ENCODE data around the gene FAM78A. TPM values are rescaled to one million over a fixed set of nuclear protein-coding genes. Genes with fewer than 3 reads are reported as not detected.
"Not testable (repeated sequence)": the region's sequence is repeated elsewhere in the genome, so short reads cannot be mapped to it uniquely, and the experiment has no call there.

Gene FAM78A
- total RNA-seq, 1 donor from 2014 or later = 14.9 TPM

DNA sequence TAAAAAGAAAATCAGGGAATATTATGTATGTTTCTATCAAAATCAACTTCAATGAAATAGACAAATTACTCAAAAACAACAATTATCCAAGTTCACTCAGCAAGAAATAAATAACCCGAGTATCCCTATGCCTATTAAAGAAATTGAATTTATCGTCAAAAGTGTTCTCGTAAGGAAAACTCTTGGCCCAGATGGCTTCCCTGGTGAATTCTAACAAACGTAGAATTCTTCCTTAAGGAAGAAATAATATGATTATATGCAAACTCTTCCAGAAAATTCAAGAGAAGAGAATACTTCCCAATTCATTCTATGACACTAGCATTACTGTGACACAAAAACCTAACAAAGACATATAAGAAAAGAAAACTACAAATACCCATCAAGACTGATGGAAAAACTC is 29.7 kb downstream of the FAM78A start:
- H3K9me3 Mint-ChIP-seq (ENCODE audit: unreplicated experiment) = peaks cover 2% of the 10 kb centered on the region
- H3K4me1 Mint-ChIP-seq (ENCODE audit: low read depth, unreplicated experiment) = peaks cover 2% of the 10 kb centered on the region
- no peak overlapping the region for H3K4me3 Mint-ChIP-seq (ENCODE audit: unreplicated experiment)
- peaks cover 9% of the 10 kb centered on the region for H3K36me3 Mint-ChIP-seq (ENCODE audit: unreplicated experiment)
- no peaks in the 10 kb centered on the region for H3K27me3 Mint-ChIP-seq (ENCODE audit: unreplicated experiment)
- TF ChIP-seq, protein P1, sequence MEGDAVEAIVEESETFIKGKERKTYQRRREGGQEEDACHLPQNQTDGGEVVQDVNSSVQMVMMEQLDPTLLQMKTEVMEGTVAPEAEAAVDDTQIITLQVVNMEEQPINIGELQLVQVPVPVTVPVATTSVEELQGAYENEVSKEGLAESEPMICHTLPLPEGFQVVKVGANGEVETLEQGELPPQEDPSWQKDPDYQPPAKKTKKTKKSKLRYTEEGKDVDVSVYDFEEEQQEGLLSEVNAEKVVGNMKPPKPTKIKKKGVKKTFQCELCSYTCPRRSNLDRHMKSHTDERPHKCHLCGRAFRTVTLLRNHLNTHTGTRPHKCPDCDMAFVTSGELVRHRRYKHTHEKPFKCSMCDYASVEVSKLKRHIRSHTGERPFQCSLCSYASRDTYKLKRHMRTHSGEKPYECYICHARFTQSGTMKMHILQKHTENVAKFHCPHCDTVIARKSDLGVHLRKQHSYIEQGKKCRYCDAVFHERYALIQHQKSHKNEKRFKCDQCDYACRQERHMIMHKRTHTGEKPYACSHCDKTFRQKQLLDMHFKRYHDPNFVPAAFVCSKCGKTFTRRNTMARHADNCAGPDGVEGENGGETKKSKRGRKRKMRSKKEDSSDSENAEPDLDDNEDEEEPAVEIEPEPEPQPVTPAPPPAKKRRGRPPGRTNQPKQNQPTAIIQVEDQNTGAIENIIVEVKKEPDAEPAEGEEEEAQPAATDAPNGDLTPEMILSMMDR (IDR thresholded peaks at IDR 0.05; ENCODE audit: partially characterized antibody, unreplicated experiment) = no peak
- DNase-seq = no peak
- H3K27ac Mint-ChIP-seq (ENCODE audit: unreplicated experiment) = no peak overlapping the region

DNA sequence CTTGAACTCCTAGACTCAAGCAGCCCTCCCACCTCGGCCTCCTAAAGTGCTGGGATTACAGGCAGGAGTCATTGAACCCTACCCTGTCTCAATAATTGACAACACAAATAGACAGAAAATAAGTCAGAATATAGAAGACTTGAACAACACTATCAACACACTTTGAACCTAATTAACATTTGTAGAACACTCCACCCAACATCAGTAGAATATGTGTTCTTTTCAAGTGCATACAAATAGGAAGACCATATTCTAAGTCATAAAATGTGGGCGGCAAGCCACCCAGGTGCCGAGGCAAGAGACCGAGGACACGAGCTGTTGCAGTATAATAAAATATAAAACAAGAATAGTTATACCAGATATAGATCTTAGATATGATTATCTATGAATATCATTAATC is 32.0 kb downstream of the FAM78A start:
- DNase-seq; H3K27me3 Mint-ChIP-seq (ENCODE audit: unreplicated experiment); H3K4me1 Mint-ChIP-seq (ENCODE audit: low read depth, unreplicated experiment); H3K4me3 Mint-ChIP-seq (ENCODE audit: unreplicated experiment); H3K36me3 Mint-ChIP-seq (ENCODE audit: unreplicated experiment); H3K9me3 Mint-ChIP-seq (ENCODE audit: unreplicated experiment); H3K27ac Mint-ChIP-seq (ENCODE audit: unreplicated experiment): not testable (repeated sequence)

DNA sequence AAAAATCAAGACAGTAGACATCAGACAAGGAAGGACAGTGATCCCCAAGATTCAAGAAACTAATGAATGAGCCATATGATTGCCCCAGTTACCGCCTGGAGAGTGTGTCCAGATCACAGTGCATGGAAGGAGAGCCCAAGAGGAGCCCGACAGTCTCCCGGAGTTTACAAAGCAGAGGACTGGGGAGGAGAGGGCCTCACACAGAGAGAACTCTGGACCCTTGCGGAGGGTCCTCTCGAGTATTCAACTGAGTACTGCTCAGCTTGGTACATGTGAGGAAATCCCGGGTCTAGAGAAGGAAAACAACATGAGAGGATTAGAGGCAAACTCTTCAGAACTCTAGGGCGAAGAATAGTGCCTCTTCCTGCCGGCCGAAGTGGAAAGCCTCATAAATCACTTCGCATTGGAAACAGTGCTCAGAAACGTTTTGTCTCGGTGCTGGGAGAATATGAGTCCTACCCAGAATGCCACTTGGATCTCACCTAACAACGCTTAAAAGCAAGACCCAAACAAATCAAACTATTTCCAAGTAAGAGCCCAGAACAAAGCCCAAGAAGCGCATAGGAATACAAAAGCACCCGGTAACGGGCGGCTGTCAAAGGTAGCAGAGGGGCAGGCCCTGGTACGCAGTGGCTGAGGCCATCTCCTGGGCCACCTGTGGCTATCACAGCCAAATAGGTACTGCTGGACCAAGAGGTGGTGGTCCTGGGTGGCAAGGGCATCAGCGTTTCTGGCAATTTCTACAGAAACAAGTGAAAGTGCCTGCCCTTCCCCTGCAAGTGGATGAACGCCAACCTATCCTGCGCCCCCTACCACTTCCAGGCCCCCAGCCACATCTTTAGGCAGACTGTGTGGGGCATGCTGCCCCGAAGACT is 36.0 kb downstream of the FAM78A start:
- TF ChIP-seq, protein P1 (IDR thresholded peaks at IDR 0.05; ENCODE audit: partially characterized antibody, unreplicated experiment) = no peak
- Mint-ChIP-seq H3K27ac (ENCODE audit: unreplicated experiment) (peak overlapping the region; percentile 35), H3K27me3 (ENCODE audit: unreplicated experiment) (peaks cover 5% of the 10 kb centered on the region), H3K9me3 (ENCODE audit: unreplicated experiment) (peaks cover 5% of the 10 kb centered on the region), H3K4me3 (ENCODE audit: unreplicated experiment) (peak overlapping the region; percentile 6), H3K4me1 (ENCODE audit: low read depth, unreplicated experiment) (peaks cover 27% of the 10 kb centered on the region), H3K36me3 (ENCODE audit: unreplicated experiment) (peaks cover 6% of the 10 kb centered on the region)
- DNase-seq = no peak

DNA sequence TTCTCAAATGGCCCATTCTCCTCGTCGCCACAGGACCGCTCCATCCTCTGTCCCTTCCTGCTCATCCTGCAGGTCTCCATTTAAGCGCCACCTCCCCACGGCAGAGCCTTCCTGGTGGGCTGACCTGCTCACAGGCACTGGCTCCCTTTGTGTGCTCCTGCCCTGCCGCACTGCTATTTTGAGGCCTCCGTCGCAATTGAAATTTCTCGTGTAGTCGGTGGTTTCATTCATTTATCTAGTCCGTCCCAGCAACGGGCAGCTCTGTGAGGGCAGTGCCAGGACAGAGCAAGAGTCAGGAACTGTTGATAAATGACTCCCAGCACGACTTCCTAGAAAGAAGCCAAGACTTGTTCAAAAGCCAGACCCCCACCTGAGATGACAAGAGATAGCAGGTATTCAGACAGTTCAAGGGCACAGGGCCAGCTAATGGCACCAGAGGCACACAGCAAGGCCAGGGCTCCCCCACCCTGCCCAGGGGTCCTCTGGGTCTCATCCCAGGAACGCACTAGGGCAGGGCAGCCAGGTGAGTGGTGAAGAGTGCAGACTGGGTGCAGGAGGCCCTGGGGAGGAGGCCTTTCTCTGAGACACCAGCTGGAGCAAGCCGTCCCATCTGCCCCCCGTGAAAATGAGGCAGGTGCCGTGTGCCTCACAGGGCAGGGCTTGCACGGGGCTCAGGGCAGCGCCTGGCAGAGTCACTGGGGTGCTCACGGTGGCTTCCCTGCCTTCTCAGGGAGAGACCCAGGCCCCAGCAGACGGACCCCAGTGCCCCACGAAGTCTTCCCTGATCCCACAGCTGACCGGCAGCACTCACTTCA is 36.9 kb downstream of the FAM78A start:
- TF ChIP-seq, protein P1 (IDR thresholded peaks at IDR 0.05; ENCODE audit: partially characterized antibody, unreplicated experiment) = no peak
- DNase-seq = no peak
- Mint-ChIP-seq H3K27ac (ENCODE audit: unreplicated experiment) (peak overlapping the region; percentile 98), H3K4me3 (ENCODE audit: unreplicated experiment) (peak overlapping the region; percentile 67), H3K36me3 (ENCODE audit: unreplicated experiment) (peaks cover 5% of the 10 kb centered on the region), H3K9me3 (ENCODE audit: unreplicated experiment) (peaks cover 5% of the 10 kb centered on the region), H3K27me3 (ENCODE audit: unreplicated experiment) (peaks cover 5% of the 10 kb centered on the region), H3K4me1 (ENCODE audit: low read depth, unreplicated experiment) (peaks cover 27% of the 10 kb centered on the region)

DNA sequence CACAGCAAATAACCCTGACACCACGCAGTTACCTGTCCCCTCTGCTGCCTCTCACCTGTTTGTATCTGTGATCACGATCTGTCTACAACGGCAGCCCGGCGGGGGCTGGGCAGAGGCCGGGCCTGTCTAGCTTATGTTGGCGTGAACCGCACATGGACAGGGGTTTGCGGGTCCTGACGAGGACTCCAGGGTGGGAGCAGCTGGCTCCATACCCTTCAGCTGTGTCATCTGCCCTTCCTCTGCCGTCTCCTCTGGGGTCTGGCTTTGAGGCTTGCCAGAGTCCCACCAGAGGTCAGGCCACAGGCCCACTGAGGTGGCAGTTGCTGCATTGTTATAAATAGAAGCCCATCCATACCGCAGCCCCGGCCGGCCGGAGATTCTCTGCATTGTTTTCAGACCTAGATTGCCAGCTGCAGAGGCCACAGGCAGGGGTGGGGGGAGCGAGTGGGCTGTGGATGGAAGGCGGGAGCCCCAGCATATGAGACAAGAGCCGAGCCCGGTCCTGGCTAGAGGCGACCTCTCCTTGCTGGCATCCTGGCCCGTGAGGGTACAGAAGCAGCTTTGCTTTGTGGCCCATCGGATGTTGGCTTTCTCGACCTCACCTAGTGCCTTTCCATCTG is 37.8 kb downstream of the FAM78A start:
- Mint-ChIP-seq H3K4me3 (ENCODE audit: unreplicated experiment) (peak overlapping the region; percentile 22), H3K27ac (ENCODE audit: unreplicated experiment) (peak overlapping the region; percentile 98), H3K27me3 (ENCODE audit: unreplicated experiment) (peaks cover 5% of the 10 kb centered on the region), H3K4me1 (ENCODE audit: low read depth, unreplicated experiment) (peaks cover 27% of the 10 kb centered on the region), H3K9me3 (ENCODE audit: unreplicated experiment) (peaks cover 5% of the 10 kb centered on the region), H3K36me3 (ENCODE audit: unreplicated experiment) (peaks cover 5% of the 10 kb centered on the region)
- TF ChIP-seq, protein P1 (IDR thresholded peaks at IDR 0.05; ENCODE audit: partially characterized antibody, unreplicated experiment) = no peak
- peak; percentile 78 for DNase-seq

Measured in glutamatergic neuron (in vitro differentiated cells).